WTC11 (cell line): ENCODE measurements around the gene MFAP1.
"Not testable (repeated sequence)": the region's sequence is repeated elsewhere in the genome, so short reads cannot be mapped to it uniquely, and the experiment has no call there.

Experiments used
- ESRRA ChIP-seq: sonication (generic); formaldehyde crosslinking; IDR thresholded peaks from 2 replicates; pipeline ENCODE4 v1.8.1; 2022; ENCODE audit warnings: mild to moderate bottlenecking, missing genetic modification reagents, borderline replicate concordance
- JUN ChIP-seq: sonication (generic); formaldehyde crosslinking; IDR thresholded peaks from 2 replicates; pipeline ENCODE4 v1.8.0; 2023; ENCODE audit warnings: mild to moderate bottlenecking, missing genetic modification reagents
- MAX ChIP-seq: sonication (generic); formaldehyde crosslinking; IDR thresholded peaks from 2 replicates; pipeline ENCODE4 v1.8.0; 2022; ENCODE audit warnings: mild to moderate bottlenecking, missing genetic modification reagents
- PREB ChIP-seq: sonication (generic); formaldehyde crosslinking; IDR thresholded peaks from 2 replicates; pipeline ENCODE4 v1.8.1; 2022; ENCODE audit warnings: mild to moderate bottlenecking, missing genetic modification reagents, moderate library complexity, borderline replicate concordance
- USF2 ChIP-seq: sonication (generic); formaldehyde crosslinking; IDR thresholded peaks from 2 replicates; pipeline ENCODE4 v1.8.1; 2023; ENCODE audit warnings: mild to moderate bottlenecking, missing genetic modification reagents, moderate library complexity
- TF ChIP-seq, protein P1 (sequence below): fragments of 200-600 bp; IDR thresholded peaks from 2 replicates; pipeline ENCODE4 v1.8.0; 2022; ENCODE audit warnings: antibody characterized with exemption
- TF ChIP-seq, protein P2 (sequence below): sonication (generic); formaldehyde crosslinking; IDR thresholded peaks from 2 replicates; pipeline ENCODE4 v1.8.1; 2023; ENCODE audit warnings: mild to moderate bottlenecking, missing genetic modification reagents, moderate library complexity

GRCh38 chr15:43866636-43867035, 42.1 kb upstream of the MFAP1 start:
- TF ChIP-seq, protein P1, sequence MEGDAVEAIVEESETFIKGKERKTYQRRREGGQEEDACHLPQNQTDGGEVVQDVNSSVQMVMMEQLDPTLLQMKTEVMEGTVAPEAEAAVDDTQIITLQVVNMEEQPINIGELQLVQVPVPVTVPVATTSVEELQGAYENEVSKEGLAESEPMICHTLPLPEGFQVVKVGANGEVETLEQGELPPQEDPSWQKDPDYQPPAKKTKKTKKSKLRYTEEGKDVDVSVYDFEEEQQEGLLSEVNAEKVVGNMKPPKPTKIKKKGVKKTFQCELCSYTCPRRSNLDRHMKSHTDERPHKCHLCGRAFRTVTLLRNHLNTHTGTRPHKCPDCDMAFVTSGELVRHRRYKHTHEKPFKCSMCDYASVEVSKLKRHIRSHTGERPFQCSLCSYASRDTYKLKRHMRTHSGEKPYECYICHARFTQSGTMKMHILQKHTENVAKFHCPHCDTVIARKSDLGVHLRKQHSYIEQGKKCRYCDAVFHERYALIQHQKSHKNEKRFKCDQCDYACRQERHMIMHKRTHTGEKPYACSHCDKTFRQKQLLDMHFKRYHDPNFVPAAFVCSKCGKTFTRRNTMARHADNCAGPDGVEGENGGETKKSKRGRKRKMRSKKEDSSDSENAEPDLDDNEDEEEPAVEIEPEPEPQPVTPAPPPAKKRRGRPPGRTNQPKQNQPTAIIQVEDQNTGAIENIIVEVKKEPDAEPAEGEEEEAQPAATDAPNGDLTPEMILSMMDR: not testable (repeated sequence)
- TF ChIP-seq PREB, MAX, USF2, ESRRA, JUN (CRISPR knock-in tag): not testable (repeated sequence)
- TF ChIP-seq, protein P2, sequence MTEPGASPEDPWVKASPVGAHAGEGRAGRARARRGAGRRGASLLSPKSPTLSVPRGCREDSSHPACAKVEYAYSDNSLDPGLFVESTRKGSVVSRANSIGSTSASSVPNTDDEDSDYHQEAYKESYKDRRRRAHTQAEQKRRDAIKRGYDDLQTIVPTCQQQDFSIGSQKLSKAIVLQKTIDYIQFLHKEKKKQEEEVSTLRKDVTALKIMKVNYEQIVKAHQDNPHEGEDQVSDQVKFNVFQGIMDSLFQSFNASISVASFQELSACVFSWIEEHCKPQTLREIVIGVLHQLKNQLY (CRISPR knock-in tag): not testable (repeated sequence)
